ENCODE results near the gene MAGI2. TPM values are rescaled to one million over a fixed set of nuclear protein-coding genes. Genes with fewer than 3 reads are reported as not detected.

MAGI2 gene
- polyA plus RNA-seq, 4 donors, result 0.22 to 2.1 (median 1.5) TPM

DNA sequence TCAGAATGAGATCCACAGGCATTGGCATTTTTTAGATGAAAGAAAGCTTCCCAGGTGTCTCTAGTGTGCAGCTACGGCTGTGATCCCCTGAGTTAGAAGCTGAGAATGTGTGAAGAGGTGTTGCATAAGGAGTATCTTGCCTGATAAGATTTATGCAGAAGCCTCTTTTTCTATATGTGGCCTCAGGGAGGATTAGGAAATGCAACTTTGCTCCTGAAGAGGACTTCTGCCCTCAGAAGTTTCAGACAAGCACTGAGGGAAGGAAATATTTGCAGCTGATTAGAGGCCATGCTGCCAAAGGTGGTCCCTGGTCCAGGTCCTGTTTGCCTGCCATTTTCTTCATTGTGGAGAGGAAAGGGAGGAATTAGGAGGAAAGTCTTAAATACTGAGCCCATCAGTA is 1103.1 kb downstream of the MAGI2 start:
- H3K4me3 ChIP-seq (ENCODE audit: low read depth in 1 of 3, low read length in 3 of 3), result no peak overlapping the region
- no peak for FAIRE-seq
- no peaks in the 10 kb centered on the region for H3K9me3 ChIP-seq (ENCODE audit: control insufficient read depth in 2 of 2, insufficient read depth in 1 of 2, low read depth in 1 of 2, low read length in 1 of 2)
- DNase-seq, result peak in 1 of 2 donors; percentile 44
- WGBS, 3 donors, result 52 to 55% (median 54%) methylated on average over 1 of the region's 1 CpG
- H3K36me3 ChIP-seq (ENCODE audit: control insufficient read depth in 3 of 3, insufficient read depth in 2 of 3, low read depth in 1 of 3, low read length in 3 of 3), result no peaks in the 10 kb centered on the region
- H3K27ac ChIP-seq (ENCODE audit: low read depth in 1 of 3, low read length in 2 of 3), result no peak overlapping the region
- H3K4me1 ChIP-seq (ENCODE audit: control insufficient read depth in 3 of 3, insufficient read depth in 2 of 3, low read depth in 1 of 3, low read length in 2 of 3), result peaks cover 0 to 15% (median 0%) of the 10 kb centered on the region in 3 donors
- no peaks in the 10 kb centered on the region for H3K27me3 ChIP-seq (ENCODE audit: control insufficient read depth in 3 of 3, insufficient read depth in 3 of 3, low read length in 3 of 3)

DNA sequence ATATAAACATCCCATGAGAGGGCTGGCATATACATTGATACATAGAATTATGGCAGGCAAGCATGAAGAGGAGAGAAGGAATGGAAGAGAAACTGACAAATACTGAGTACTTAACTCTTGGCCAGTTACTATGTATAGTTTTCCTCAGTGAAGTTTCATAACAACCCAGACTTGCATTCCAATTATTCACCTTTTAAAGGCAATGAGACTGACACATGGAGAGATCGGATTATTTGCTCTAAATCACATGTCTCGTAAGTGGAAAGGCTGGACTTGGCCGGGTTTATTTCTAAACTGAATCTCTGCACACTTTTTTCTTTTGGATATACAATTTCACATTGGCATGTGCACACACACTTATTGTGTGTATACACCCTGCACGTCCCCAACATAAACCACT is 1106.6 kb downstream of the MAGI2 start:
- H3K4me3 ChIP-seq (ENCODE audit: low read depth in 1 of 3, low read length in 3 of 3), result no peak overlapping the region
- H3K4me1 ChIP-seq (ENCODE audit: control insufficient read depth in 3 of 3, insufficient read depth in 2 of 3, low read depth in 1 of 3, low read length in 2 of 3), result peaks cover 0 to 16% (median 0%) of the 10 kb centered on the region in 3 donors
- no peaks in the 10 kb centered on the region for H3K27me3 ChIP-seq (ENCODE audit: control insufficient read depth in 3 of 3, insufficient read depth in 3 of 3, low read length in 3 of 3)
- no peak for FAIRE-seq
- no peaks in the 10 kb centered on the region for H3K36me3 ChIP-seq (ENCODE audit: control insufficient read depth in 3 of 3, insufficient read depth in 2 of 3, low read depth in 1 of 3, low read length in 3 of 3)
- 74 to 90% (median 81%) methylated on average over 4 of the region's 4 CpGs for WGBS, 3 donors
- DNase-seq, result no peak
- no peaks in the 10 kb centered on the region for H3K9me3 ChIP-seq (ENCODE audit: control insufficient read depth in 2 of 2, insufficient read depth in 1 of 2, low read depth in 1 of 2, low read length in 1 of 2)
- no peak overlapping the region for H3K27ac ChIP-seq (ENCODE audit: low read depth in 1 of 3, low read length in 2 of 3)

DNA sequence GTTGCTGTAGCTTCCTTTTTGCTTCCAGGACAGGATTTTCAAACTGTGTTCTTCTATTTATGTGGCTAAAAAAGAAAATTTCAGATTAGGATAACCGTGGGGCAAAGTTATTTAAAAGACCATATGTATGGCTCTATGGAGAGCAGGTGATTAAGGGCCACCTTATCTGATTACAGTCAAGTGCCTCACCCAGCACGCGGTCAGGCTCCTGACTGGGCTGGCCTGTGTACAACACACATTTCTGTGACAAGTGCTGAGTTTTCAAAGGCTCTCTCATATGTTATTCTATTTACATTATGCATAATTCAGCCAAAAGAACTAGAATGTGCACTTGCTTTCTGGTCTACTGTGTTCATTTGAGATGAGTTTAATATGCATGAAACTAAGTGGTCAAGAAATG is 1107.5 kb downstream of the MAGI2 start:
- peaks cover 0 to 11% (median 0%) of the 10 kb centered on the region in 3 donors for H3K4me1 ChIP-seq (ENCODE audit: control insufficient read depth in 3 of 3, insufficient read depth in 2 of 3, low read depth in 1 of 3, low read length in 2 of 3)
- H3K36me3 ChIP-seq (ENCODE audit: control insufficient read depth in 3 of 3, insufficient read depth in 2 of 3, low read depth in 1 of 3, low read length in 3 of 3), result no peaks in the 10 kb centered on the region
- no peak overlapping the region for H3K27ac ChIP-seq (ENCODE audit: low read depth in 1 of 3, low read length in 2 of 3)
- H3K4me3 ChIP-seq (ENCODE audit: low read depth in 1 of 3, low read length in 3 of 3), result no peak overlapping the region
- no peaks in the 10 kb centered on the region for H3K27me3 ChIP-seq (ENCODE audit: control insufficient read depth in 3 of 3, insufficient read depth in 3 of 3, low read length in 3 of 3)
- 26 to 54% (median 37%) methylated on average over 3 of the region's 3 CpGs for WGBS, 3 donors
- no peaks in the 10 kb centered on the region for H3K9me3 ChIP-seq (ENCODE audit: control insufficient read depth in 2 of 2, insufficient read depth in 1 of 2, low read depth in 1 of 2, low read length in 1 of 2)
- no peak for FAIRE-seq
- DNase-seq, result peak in 1 of 2 donors; percentile 41

- Histone ChIP-seq H3K27me3 (ENCODE audit: control insufficient read depth in 3 of 3, insufficient read depth in 3 of 3, low read length in 3 of 3) (no peaks in the 10 kb centered on the region), H3K4me3 (ENCODE audit: low read depth in 1 of 3, low read length in 3 of 3) (no peak overlapping the region), H3K36me3 (ENCODE audit: control insufficient read depth in 3 of 3, insufficient read depth in 2 of 3, low read depth in 1 of 3, low read length in 3 of 3) (no peaks in the 10 kb centered on the region), H3K9me3 (ENCODE audit: control insufficient read depth in 2 of 2, insufficient read depth in 1 of 2, low read depth in 1 of 2, low read length in 1 of 2) (no peaks in the 10 kb centered on the region), H3K4me1 (ENCODE audit: control insufficient read depth in 3 of 3, insufficient read depth in 2 of 3, low read depth in 1 of 3, low read length in 2 of 3) (peaks cover 0 to 6% (median 0%) of the 10 kb centered on the region in 3 donors), H3K27ac (ENCODE audit: low read depth in 1 of 3, low read length in 2 of 3) (no peak overlapping the region)
- WGBS, 3 donors, result 87 to 88% (median 87%) methylated on average over 14 of the region's 14 CpGs
- DNase-seq (no peak), FAIRE-seq (no peak)
Observed at GRCh38 chr7:78345293-78345911, 1108.1 kb downstream of the MAGI2 start.

DNA sequence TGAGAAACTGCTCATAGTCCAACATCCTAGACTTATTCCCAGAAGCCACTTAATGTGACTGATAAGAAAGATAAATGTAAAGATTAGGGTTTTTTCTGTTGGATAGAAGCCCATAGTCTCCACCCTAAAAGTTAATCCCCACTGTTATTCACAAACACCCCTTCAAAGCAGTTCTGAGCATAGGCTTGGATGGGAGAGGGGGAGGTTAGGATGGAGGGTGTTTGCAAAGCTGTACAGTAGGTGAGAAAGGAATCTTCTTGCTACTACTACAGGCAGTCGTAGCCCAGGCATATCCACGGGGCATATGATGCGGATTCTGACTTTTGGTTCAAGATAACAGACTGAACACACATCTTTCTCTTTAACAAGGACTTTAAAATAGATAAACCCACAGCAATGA is 1119.0 kb downstream of the MAGI2 start:
- H3K9me3 ChIP-seq (ENCODE audit: control insufficient read depth in 2 of 2, insufficient read depth in 1 of 2, low read depth in 1 of 2, low read length in 1 of 2), result no peaks in the 10 kb centered on the region
- H3K27me3 ChIP-seq (ENCODE audit: control insufficient read depth in 3 of 3, insufficient read depth in 3 of 3, low read length in 3 of 3), result no peaks in the 10 kb centered on the region
- H3K4me1 ChIP-seq (ENCODE audit: control insufficient read depth in 3 of 3, insufficient read depth in 2 of 3, low read depth in 1 of 3, low read length in 2 of 3), result peaks cover 0 to 18% (median 0%) of the 10 kb centered on the region in 3 donors
- H3K27ac ChIP-seq (ENCODE audit: low read depth in 1 of 3, low read length in 2 of 3), result no peak overlapping the region
- FAIRE-seq (no peak), DNase-seq (no peak)
- H3K36me3 ChIP-seq (ENCODE audit: control insufficient read depth in 3 of 3, insufficient read depth in 2 of 3, low read depth in 1 of 3, low read length in 3 of 3), result no peaks in the 10 kb centered on the region
- WGBS, 3 donors, result 82 to 88% (median 85%) methylated on average over 3 of the region's 3 CpGs
- H3K4me3 ChIP-seq (ENCODE audit: low read depth in 1 of 3, low read length in 3 of 3), result no peak overlapping the region

GRCh38 chr7:78333530-78334425 is 1119.7 kb downstream of the MAGI2 start:
- peak in 1 of 2 donors; percentile 20 for DNase-seq
- no peaks in the 10 kb centered on the region for H3K9me3 ChIP-seq (ENCODE audit: control insufficient read depth in 2 of 2, insufficient read depth in 1 of 2, low read depth in 1 of 2, low read length in 1 of 2)
- 79 to 84% (median 80%) methylated on average over 8 of the region's 8 CpGs for WGBS, 3 donors
- H3K36me3 ChIP-seq (ENCODE audit: control insufficient read depth in 3 of 3, insufficient read depth in 2 of 3, low read depth in 1 of 3, low read length in 3 of 3), result no peaks in the 10 kb centered on the region
- H3K27ac ChIP-seq (ENCODE audit: low read depth in 1 of 3, low read length in 2 of 3), result no peak overlapping the region
- FAIRE-seq, result no peak
- no peaks in the 10 kb centered on the region for H3K27me3 ChIP-seq (ENCODE audit: control insufficient read depth in 3 of 3, insufficient read depth in 3 of 3, low read length in 3 of 3)
- no peak overlapping the region for H3K4me3 ChIP-seq (ENCODE audit: low read depth in 1 of 3, low read length in 3 of 3)
- H3K4me1 ChIP-seq (ENCODE audit: control insufficient read depth in 3 of 3, insufficient read depth in 2 of 3, low read depth in 1 of 3, low read length in 2 of 3), result peaks cover 0 to 18% (median 0%) of the 10 kb centered on the region in 3 donors

DNA sequence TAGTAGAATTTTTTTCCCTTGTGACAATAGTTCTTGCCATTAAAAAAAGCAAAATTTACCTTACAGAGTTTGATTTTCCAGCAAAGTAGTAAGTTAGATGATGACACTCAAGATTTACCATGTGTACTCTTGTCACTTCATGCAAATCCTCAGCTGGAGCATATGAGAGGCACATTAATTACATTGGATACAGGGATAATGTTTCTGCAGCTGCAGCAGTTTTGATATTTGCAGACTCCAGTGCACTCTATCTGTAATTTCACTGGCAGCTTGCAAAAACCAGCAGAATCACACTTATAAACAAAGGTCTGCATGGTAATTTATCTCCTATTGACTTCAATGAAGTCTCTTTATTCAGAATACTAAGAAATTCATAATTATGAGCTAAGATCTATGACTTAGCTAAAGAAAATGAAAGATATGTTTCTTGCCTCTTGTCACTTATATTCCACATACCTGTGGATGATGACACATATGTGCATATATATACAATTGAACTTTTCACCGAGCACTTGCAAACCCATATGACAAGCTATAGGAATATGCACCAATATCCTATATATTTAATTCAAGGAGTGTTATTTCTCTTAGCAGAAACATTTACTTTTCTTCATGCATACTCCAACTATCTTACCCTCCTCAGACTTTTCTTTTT is 1124.3 kb downstream of the MAGI2 start:
- H3K9me3 ChIP-seq (ENCODE audit: control insufficient read depth in 2 of 2, insufficient read depth in 1 of 2, low read depth in 1 of 2, low read length in 1 of 2), result no peaks in the 10 kb centered on the region
- no peak for DNase-seq
- no peak overlapping the region for H3K27ac ChIP-seq (ENCODE audit: low read depth in 1 of 3, low read length in 2 of 3)
- H3K4me1 ChIP-seq (ENCODE audit: control insufficient read depth in 3 of 3, insufficient read depth in 2 of 3, low read depth in 1 of 3, low read length in 2 of 3), result peaks cover 0 to 14% (median 0%) of the 10 kb centered on the region in 3 donors
- no peaks in the 10 kb centered on the region for H3K27me3 ChIP-seq (ENCODE audit: control insufficient read depth in 3 of 3, insufficient read depth in 3 of 3, low read length in 3 of 3)
- no peaks in the 10 kb centered on the region for H3K36me3 ChIP-seq (ENCODE audit: control insufficient read depth in 3 of 3, insufficient read depth in 2 of 3, low read depth in 1 of 3, low read length in 3 of 3)
- no peak overlapping the region for H3K4me3 ChIP-seq (ENCODE audit: low read depth in 1 of 3, low read length in 3 of 3)
- no peak for FAIRE-seq
- 3 to 46% (median 29%) methylated on average over 1 of the region's 1 CpG for WGBS, 3 donors

GRCh38 chr7:78327718-78328117 is 1125.7 kb downstream of the MAGI2 start:
- WGBS, 3 donors, result 64 to 79% (median 70%) methylated on average over 1 of the region's 1 CpG
- Histone ChIP-seq H3K27ac (ENCODE audit: low read depth in 1 of 3, low read length in 2 of 3) (no peak overlapping the region), H3K9me3 (ENCODE audit: control insufficient read depth in 2 of 2, insufficient read depth in 1 of 2, low read depth in 1 of 2, low read length in 1 of 2) (no peaks in the 10 kb centered on the region), H3K36me3 (ENCODE audit: control insufficient read depth in 3 of 3, insufficient read depth in 2 of 3, low read depth in 1 of 3, low read length in 3 of 3) (no peaks in the 10 kb centered on the region), H3K27me3 (ENCODE audit: control insufficient read depth in 3 of 3, insufficient read depth in 3 of 3, low read length in 3 of 3) (no peaks in the 10 kb centered on the region), H3K4me3 (ENCODE audit: low read depth in 1 of 3, low read length in 3 of 3) (no peak overlapping the region), H3K4me1 (ENCODE audit: control insufficient read depth in 3 of 3, insufficient read depth in 2 of 3, low read depth in 1 of 3, low read length in 2 of 3) (peaks cover 0 to 3% (median 0%) of the 10 kb centered on the region in 3 donors)
- FAIRE-seq (no peak), DNase-seq (no peak)
